Measurements from ENCODE around the gene ALDH1B1. TPM values are rescaled to one million over a fixed set of nuclear protein-coding genes. Genes with fewer than 3 reads are reported as not detected.
A peak's percentile ranks its signal among the peaks of the same experiment; 100 is the strongest.

The ALDH1B1 gene
- total and polyA plus RNA-seq, 2 of the 13 experiments (the other 11 are each of a cell fraction or from before 2014, with no cell fraction given), result 45.1 to 125 TPM

DNA sequence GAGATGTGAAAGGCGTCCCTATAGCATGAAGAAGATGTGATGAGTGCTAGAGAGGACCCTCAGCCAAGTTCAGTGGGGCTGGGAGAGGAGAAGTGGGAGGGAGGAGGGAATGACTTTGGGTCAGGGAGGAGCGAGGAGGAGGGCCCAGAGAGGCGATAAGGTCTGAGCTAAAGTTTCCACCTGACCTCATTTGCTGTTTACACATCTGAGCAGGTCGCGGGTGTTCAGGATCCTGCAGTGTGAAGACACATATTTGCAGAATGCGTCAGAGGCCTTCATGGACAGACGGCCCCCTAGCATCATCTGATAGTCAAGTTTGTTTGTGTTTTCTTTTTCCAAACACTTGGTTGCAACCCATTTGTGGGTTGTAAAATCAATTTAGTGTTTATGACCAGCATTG, 50.7 kb downstream of the ALDH1B1 start (continued):
- peak in 1 of 2 experiments; percentile 79; a peak in 2 of 4 replicates for TF ChIP-seq EP300 (IDR thresholded peaks at IDR 0.05; ENCODE audit: low read depth in 2 of 2, low read length in 2 of 2)
- no peak for TF ChIP-seq EP300 (CRISPR knock-in tag; IDR thresholded peaks at IDR 0.05; ENCODE audit: borderline replicate concordance)
- no peak for TF ChIP-seq GABPB1 (CRISPR knock-in tag; IDR thresholded peaks at IDR 0.05)
- TF ChIP-seq HCFC1 (IDR thresholded peaks at IDR 0.05; ENCODE audit: low read depth, low read length), result no peak
- no peak for TF ChIP-seq TCF7L2 (IDR thresholded peaks at IDR 0.05; ENCODE audit: low read depth, low read length)
- TF ChIP-seq JUN (CRISPR knock-in tag; IDR thresholded peaks at IDR 0.05), result peak; percentile 85
- TF ChIP-seq REPIN1 (CRISPR knock-in tag; IDR thresholded peaks at IDR 0.05; ENCODE audit: borderline replicate concordance, low read depth), result no peak
- TF ChIP-seq ZNF101 (CRISPR knock-in tag; IDR thresholded peaks at IDR 0.05; ENCODE audit: borderline replicate concordance, low read depth), result no peak
- peak; percentile 53 for TF ChIP-seq NCOA2 (CRISPR knock-in tag; IDR thresholded peaks at IDR 0.05)
- TF ChIP-seq, protein P1, sequence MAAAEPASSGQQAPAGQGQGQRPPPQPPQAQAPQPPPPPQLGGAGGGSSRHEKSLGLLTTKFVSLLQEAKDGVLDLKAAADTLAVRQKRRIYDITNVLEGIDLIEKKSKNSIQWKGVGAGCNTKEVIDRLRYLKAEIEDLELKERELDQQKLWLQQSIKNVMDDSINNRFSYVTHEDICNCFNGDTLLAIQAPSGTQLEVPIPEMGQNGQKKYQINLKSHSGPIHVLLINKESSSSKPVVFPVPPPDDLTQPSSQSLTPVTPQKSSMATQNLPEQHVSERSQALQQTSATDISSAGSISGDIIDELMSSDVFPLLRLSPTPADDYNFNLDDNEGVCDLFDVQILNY (CRISPR knock-in tag; conservative IDR thresholded peaks at IDR 0.05), result no peak
- TF ChIP-seq KLF13 (CRISPR knock-in tag; IDR thresholded peaks at IDR 0.05), result no peak
- TF ChIP-seq, protein P2, sequence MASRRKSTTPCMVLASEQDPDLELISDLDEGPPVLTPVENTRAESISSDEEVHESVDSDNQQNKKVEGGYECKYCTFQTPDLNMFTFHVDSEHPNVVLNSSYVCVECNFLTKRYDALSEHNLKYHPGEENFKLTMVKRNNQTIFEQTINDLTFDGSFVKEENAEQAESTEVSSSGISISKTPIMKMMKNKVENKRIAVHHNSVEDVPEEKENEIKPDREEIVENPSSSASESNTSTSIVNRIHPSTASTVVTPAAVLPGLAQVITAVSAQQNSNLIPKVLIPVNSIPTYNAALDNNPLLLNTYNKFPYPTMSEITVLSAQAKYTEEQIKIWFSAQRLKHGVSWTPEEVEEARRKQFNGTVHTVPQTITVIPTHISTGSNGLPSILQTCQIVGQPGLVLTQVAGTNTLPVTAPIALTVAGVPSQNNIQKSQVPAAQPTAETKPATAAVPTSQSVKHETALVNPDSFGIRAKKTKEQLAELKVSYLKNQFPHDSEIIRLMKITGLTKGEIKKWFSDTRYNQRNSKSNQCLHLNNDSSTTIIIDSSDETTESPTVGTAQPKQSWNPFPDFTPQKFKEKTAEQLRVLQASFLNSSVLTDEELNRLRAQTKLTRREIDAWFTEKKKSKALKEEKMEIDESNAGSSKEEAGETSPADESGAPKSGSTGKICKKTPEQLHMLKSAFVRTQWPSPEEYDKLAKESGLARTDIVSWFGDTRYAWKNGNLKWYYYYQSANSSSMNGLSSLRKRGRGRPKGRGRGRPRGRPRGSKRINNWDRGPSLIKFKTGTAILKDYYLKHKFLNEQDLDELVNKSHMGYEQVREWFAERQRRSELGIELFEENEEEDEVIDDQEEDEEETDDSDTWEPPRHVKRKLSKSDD (CRISPR knock-in tag; IDR thresholded peaks at IDR 0.05; ENCODE audit: low read depth), result no peak
- TF ChIP-seq, protein P3, sequence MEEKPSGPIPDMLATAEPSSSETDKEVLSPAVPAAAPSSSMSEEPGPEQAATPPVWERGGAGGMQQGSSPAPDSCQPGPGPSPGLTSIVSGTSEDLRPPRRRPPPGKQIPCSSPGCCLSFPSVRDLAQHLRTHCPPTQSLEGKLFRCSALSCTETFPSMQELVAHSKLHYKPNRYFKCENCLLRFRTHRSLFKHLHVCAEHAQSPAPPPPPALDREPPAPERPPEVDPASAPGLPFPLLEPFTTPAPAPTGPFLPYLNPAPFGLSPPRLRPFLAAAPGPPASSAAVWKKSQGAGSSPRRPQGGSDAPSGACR (CRISPR knock-in tag; IDR thresholded peaks at IDR 0.05), result no peak
- TF ChIP-seq TRIM24 (CRISPR knock-in tag; IDR thresholded peaks at IDR 0.05), result no peak
- TF ChIP-seq, protein P4, sequence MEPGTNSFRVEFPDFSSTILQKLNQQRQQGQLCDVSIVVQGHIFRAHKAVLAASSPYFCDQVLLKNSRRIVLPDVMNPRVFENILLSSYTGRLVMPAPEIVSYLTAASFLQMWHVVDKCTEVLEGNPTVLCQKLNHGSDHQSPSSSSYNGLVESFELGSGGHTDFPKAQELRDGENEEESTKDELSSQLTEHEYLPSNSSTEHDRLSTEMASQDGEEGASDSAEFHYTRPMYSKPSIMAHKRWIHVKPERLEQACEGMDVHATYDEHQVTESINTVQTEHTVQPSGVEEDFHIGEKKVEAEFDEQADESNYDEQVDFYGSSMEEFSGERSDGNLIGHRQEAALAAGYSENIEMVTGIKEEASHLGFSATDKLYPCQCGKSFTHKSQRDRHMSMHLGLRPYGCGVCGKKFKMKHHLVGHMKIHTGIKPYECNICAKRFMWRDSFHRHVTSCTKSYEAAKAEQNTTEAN (CRISPR knock-in tag; conservative IDR thresholded peaks at IDR 0.05), result no peak
- TF ChIP-seq NFRKB (IDR thresholded peaks at IDR 0.05), result no peak
- no peak for TF ChIP-seq ZNF572 (CRISPR knock-in tag; IDR thresholded peaks at IDR 0.05)
- TF ChIP-seq, protein P5, sequence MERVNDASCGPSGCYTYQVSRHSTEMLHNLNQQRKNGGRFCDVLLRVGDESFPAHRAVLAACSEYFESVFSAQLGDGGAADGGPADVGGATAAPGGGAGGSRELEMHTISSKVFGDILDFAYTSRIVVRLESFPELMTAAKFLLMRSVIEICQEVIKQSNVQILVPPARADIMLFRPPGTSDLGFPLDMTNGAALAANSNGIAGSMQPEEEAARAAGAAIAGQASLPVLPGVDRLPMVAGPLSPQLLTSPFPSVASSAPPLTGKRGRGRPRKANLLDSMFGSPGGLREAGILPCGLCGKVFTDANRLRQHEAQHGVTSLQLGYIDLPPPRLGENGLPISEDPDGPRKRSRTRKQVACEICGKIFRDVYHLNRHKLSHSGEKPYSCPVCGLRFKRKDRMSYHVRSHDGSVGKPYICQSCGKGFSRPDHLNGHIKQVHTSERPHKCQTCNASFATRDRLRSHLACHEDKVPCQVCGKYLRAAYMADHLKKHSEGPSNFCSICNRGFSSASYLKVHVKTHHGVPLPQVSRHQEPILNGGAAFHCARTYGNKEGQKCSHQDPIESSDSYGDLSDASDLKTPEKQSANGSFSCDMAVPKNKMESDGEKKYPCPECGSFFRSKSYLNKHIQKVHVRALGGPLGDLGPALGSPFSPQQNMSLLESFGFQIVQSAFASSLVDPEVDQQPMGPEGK (CRISPR knock-in tag; IDR thresholded peaks at IDR 0.05), result 0 out of 2 replicates have a peak, but pooled peaks have one; percentile 33
- TF ChIP-seq MAF1 (CRISPR knock-in tag; IDR thresholded peaks at IDR 0.05; ENCODE audit: borderline replicate concordance), result no peak
- TF ChIP-seq ZNF567 (CRISPR knock-in tag; IDR thresholded peaks at IDR 0.05; ENCODE audit: borderline replicate concordance), result no peak
- no peak for TF ChIP-seq ZNF3 (CRISPR knock-in tag; IDR thresholded peaks at IDR 0.05)
- TF ChIP-seq FOXK2 (IDR thresholded peaks at IDR 0.05), result no peak
- peak; percentile 29 for TF ChIP-seq SKI (IDR thresholded peaks at IDR 0.05; ENCODE audit: partially characterized antibody)

All from HepG2 (cell line).